ENCODE measurements around the gene PPP6R2. TPM values are rescaled to one million over a fixed set of nuclear protein-coding genes. Genes with fewer than 3 reads are reported as not detected.

The PPP6R2 gene
- polyA plus RNA-seq, 1 experiment: 46.4 TPM

DNA sequence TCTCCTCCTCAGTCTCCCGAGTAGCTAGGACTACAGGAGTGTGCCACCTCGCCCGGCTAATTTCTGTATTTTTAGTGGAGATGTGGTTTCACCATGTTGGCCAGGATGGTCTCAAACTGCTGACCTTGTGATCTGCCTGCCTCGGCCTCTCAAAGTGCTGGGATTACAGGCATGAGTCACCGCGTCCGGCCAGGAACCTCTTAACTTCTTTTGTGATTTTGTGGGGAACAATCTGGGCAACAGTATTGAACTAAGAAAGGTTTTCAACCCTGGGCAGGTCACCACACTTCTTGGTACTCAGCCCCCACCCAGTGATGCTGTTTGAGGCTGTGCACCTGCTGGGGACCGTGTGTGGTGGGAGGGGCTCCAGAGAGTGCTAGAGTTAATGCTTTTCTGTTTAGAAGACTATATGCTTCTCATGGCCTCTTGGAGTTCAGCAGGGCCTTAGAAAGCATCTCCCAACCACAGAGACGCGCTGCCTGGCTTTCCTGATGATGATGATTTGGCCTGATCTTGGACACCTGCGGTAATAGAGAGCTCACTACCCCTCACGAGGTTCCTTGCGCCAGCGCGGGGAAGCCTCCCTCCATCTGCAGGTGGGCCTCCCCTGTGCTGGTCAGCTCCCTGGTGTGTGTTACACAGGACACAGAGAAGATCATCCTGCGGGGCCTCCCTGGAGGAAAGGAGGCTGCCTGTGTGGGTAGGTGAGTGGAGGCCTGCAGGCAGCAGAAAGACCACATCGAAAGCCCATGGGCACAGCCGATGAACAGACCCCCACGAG lies 17.5 kb upstream of the PPP6R2 start:
- ChIA-PET POLR2A (interaction anchor here (0.6 kb wide), 1 partner anchor 76 kb away, joined by 3 read pairs; no protein-coding TSS in a partner anchor), CTCF (interaction anchor here (0.7 to 8.9 kb wide), 16 partner anchors 10 to 85 kb away, joined by 3 to 78 read pairs (median 6); partner anchors contain the start of genes HDAC10, MAPK12 and PLXNB2)
- Histone ChIP-seq H3K4me3 (ENCODE audit: low read depth, low read length) (no peak overlapping the region; the same call in 1 of the 2 replicates), H3K27me3 (ENCODE audit: control insufficient read depth, insufficient read depth, low read length) (no peaks in the 10 kb centered on the region), H3K36me3 (ENCODE audit: control insufficient read depth, insufficient read depth, low read length) (no peaks in the 10 kb centered on the region)
- DNase-seq (ENCODE audit: low read depth): no peak
- TF ChIP-seq CTCF (IDR thresholded peaks at IDR 0.05; ENCODE audit: insufficient read depth, low read depth, low read length): no peak

- no peak for DNase-seq (ENCODE audit: low read depth)
- Histone ChIP-seq H3K4me3 (ENCODE audit: low read depth, low read length) (peak overlapping the region; percentile 61), H3K36me3 (ENCODE audit: control insufficient read depth, insufficient read depth, low read length) (no peaks in the 10 kb centered on the region), H3K27me3 (ENCODE audit: control insufficient read depth, insufficient read depth, low read length) (no peaks in the 10 kb centered on the region)
- ChIA-PET POLR2A (interaction anchor here (0.5 to 0.6 kb wide), 2 partner anchors 33 to 76 kb away, joined by 3 read pairs; no protein-coding TSS in a partner anchor), CTCF (interaction anchor here (0.6 to 8.9 kb wide), 20 partner anchors 11 to 85 kb away, joined by 3 to 78 read pairs (median 4); partner anchors contain the start of genes HDAC10, MAPK12, PLXNB2 and TUBGCP6)
- no peak for TF ChIP-seq CTCF (IDR thresholded peaks at IDR 0.05; ENCODE audit: insufficient read depth, low read depth, low read length)
Measured at GRCh38 chr22:50326225-50326955, 16.7 kb upstream of the PPP6R2 start.

GRCh38 chr22:50326956-50327710 lies 16.0 kb upstream of the PPP6R2 start, which contains the start of gene DENND6B:
DENND6B (minus strand) TSS chr22:50327012; CDS start chr22:50326988, 24 bp downstream.
- CTCF ChIA-PET: interaction anchor here (0.7 to 8.9 kb wide), 21 partner anchors 11 to 85 kb away, joined by 3 to 78 read pairs (median 5); partner anchors contain the start of genes HDAC10, MAPK12, PLXNB2 and TUBGCP6
- POLR2A ChIA-PET: no interaction called here
- peak within 1 kb of the TSS; percentile 65 for H3K4me3 ChIP-seq (ENCODE audit: low read depth, low read length)
- no peak for TF ChIP-seq CTCF (IDR thresholded peaks at IDR 0.05; ENCODE audit: insufficient read depth, low read depth, low read length)
- no peaks in the 10 kb centered on the region for H3K27me3 ChIP-seq (ENCODE audit: control insufficient read depth, insufficient read depth, low read length)
- no peak for DNase-seq (ENCODE audit: low read depth)
- no peaks in the 10 kb centered on the region for H3K36me3 ChIP-seq (ENCODE audit: control insufficient read depth, insufficient read depth, low read length)

- POLR2A ChIA-PET: no interaction called here
- no peak for DNase-seq (ENCODE audit: low read depth)
Measured at GRCh38 chr22:50327711-50328019, 15.5 kb upstream of the PPP6R2 start.

More at GRCh38 chr22:50327711-50328019, 15.5 kb upstream of the PPP6R2 start:
- H3K4me3 ChIP-seq (ENCODE audit: low read depth, low read length): peak overlapping the region; percentile 65
- CTCF ChIA-PET: interaction anchor here (0.7 to 8.9 kb wide), 11 partner anchors 12 to 90 kb away, joined by 3 to 78 read pairs (median 15); partner anchors contain the start of genes HDAC10 and PLXNB2
- H3K36me3 ChIP-seq (ENCODE audit: control insufficient read depth, insufficient read depth, low read length): no peaks in the 10 kb centered on the region
- H3K27me3 ChIP-seq (ENCODE audit: control insufficient read depth, insufficient read depth, low read length): no peaks in the 10 kb centered on the region
- TF ChIP-seq CTCF (IDR thresholded peaks at IDR 0.05; ENCODE audit: insufficient read depth, low read depth, low read length): no peak

All from BJ (cell line).